ENCODE data around the gene ACOX1. TPM values are rescaled to one million over a fixed set of nuclear protein-coding genes. Genes with fewer than 3 reads are reported as not detected.

Gene ACOX1
- total RNA-seq, 2 donors from 2014 or later: 22.5 to 37.6 TPM

- TF ChIP-seq, protein P1, sequence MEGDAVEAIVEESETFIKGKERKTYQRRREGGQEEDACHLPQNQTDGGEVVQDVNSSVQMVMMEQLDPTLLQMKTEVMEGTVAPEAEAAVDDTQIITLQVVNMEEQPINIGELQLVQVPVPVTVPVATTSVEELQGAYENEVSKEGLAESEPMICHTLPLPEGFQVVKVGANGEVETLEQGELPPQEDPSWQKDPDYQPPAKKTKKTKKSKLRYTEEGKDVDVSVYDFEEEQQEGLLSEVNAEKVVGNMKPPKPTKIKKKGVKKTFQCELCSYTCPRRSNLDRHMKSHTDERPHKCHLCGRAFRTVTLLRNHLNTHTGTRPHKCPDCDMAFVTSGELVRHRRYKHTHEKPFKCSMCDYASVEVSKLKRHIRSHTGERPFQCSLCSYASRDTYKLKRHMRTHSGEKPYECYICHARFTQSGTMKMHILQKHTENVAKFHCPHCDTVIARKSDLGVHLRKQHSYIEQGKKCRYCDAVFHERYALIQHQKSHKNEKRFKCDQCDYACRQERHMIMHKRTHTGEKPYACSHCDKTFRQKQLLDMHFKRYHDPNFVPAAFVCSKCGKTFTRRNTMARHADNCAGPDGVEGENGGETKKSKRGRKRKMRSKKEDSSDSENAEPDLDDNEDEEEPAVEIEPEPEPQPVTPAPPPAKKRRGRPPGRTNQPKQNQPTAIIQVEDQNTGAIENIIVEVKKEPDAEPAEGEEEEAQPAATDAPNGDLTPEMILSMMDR (IDR thresholded peaks at IDR 0.05): no peak
- DNase-seq (ENCODE audit: low spot score) (no peak), ATAC-seq (ENCODE audit: insufficient number of reproducible peaks, low FRiP score, low read depth) (no peak)
- H3K27ac ChIP-seq: no peak overlapping the region
- H3K4me1 ChIP-seq (ENCODE audit: control insufficient read depth in 1 of 2, low read depth in 2 of 2): no peaks in the 10 kb centered on the region
- H3K4me3 ChIP-seq: no peak overlapping the region
- H3K9me3 ChIP-seq: no peaks in the 10 kb centered on the region
- H3K27me3 ChIP-seq (replicated peaks; ENCODE audit: insufficient read depth): no peaks in the 10 kb centered on the region
- H3K36me3 ChIP-seq: no peaks in the 10 kb centered on the region
Observed at GRCh38 chr17:75915268-75915667, 63.7 kb downstream of the ACOX1 start.

DNA sequence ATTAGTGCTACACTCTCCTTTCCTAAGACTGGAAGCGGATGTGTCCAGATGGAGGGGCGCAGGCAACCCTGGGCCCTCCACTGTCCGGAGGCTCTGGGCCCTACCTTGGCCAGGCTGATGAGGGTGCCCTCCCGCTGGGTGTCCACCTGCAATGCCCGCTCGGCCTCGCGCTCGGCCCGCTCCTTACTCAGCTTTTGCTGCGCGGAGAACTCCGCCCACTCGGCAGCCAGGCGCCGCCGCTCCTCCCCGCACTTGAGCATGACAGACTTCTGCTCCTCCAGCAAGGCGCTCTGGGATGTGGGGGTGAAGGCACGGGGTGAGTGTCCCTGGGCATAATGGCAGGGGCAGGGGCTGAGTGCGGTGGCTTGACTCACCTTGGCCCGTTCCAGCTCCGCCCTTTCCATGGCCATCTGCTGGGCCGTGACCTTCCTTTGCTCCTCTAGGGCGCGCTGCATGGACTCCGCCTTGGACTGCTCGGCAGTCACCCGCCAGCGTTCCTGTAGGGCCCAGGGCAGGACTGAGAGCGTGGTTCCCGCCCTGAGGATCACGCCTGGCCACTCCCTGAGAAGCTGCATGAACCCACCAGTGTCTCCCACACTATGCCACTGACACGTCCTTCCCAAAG is 64.2 kb downstream of the ACOX1 start:
- TF ChIP-seq, protein P1 (IDR thresholded peaks at IDR 0.05): no peak
- Histone ChIP-seq H3K9me3 (no peaks in the 10 kb centered on the region), H3K36me3 (no peaks in the 10 kb centered on the region), H3K4me3 (no peak overlapping the region), H3K4me1 (ENCODE audit: control insufficient read depth in 1 of 2, low read depth in 2 of 2) (no peaks in the 10 kb centered on the region), H3K27me3 (replicated peaks; ENCODE audit: insufficient read depth) (no peaks in the 10 kb centered on the region), H3K27ac (no peak overlapping the region)
- no peak for ATAC-seq (ENCODE audit: insufficient number of reproducible peaks, low FRiP score, low read depth)
- DNase-seq (ENCODE audit: low spot score): no peak

DNA sequence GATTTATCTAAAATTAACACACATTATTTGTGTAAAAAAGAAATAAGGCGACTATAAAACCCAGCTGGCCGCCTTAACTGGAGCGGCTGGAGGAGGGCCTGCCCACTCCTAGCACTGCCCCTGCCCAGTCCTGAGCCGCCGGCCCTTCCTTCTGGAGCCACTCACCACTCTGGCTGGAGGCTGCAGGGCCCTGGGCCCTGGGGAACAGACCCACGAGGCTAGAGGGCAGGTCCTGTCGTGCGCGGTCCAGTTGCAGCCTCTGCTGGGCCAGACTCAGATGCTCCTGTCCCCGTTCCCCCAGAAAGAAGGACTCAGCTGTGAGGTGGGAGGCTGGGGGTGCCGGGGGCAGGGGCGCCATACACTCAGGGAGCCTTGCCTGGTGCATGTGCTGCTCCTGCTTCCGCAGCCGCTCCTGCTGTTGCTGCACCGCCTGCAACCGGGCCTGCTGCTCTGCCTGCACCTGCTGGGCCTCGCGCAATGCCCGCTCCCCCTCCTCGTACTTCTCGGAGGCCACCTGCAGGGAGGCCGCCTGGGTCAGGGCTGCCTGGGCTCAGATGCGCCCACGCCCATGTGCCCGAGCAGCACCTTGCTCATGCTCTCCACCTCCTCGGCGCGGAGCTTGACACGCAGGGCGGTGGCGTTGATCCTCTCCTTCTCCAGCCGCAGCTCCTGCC is 65.3 kb downstream of the ACOX1 start:
- no peak overlapping the region for H3K27ac ChIP-seq
- H3K9me3 ChIP-seq: no peaks in the 10 kb centered on the region
- no peak for ATAC-seq (ENCODE audit: insufficient number of reproducible peaks, low FRiP score, low read depth)
- H3K4me1 ChIP-seq (ENCODE audit: control insufficient read depth in 1 of 2, low read depth in 2 of 2): no peaks in the 10 kb centered on the region
- H3K4me3 ChIP-seq: no peak overlapping the region
- no peaks in the 10 kb centered on the region for H3K27me3 ChIP-seq (replicated peaks; ENCODE audit: insufficient read depth)
- DNase-seq (ENCODE audit: low spot score): no peak
- no peaks in the 10 kb centered on the region for H3K36me3 ChIP-seq
- TF ChIP-seq, protein P1 (IDR thresholded peaks at IDR 0.05): no peak

DNA sequence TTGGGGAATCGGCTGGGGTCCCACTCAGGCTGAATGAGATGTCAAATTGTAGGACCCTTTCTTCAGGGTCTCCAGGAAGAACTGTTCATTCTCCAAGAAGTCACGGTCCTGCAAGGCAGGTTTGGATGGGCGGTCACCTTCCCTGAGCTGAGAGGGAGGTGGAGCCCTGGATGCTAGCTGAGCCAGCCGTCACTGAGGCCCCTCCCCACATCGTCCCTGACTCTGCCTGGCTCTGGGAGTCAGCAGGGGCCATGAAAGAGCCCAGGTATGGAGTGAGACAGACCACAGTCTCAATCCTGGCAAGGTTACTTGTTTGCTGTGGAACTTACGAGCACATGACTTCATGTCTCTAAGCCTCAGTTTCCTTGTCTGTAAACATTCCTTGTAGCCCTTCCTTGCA is 68.3 kb downstream of the ACOX1 start:
- Histone ChIP-seq H3K27ac (no peak overlapping the region), H3K4me1 (ENCODE audit: control insufficient read depth in 1 of 2, low read depth in 2 of 2) (no peaks in the 10 kb centered on the region), H3K27me3 (replicated peaks; ENCODE audit: insufficient read depth) (no peaks in the 10 kb centered on the region), H3K36me3 (no peaks in the 10 kb centered on the region), H3K4me3 (no peak overlapping the region), H3K9me3 (no peaks in the 10 kb centered on the region)
- DNase-seq (ENCODE audit: low spot score) (no peak), ATAC-seq (ENCODE audit: insufficient number of reproducible peaks, low FRiP score, low read depth) (no peak)
- TF ChIP-seq, protein P1 (IDR thresholded peaks at IDR 0.05): no peak

DNA sequence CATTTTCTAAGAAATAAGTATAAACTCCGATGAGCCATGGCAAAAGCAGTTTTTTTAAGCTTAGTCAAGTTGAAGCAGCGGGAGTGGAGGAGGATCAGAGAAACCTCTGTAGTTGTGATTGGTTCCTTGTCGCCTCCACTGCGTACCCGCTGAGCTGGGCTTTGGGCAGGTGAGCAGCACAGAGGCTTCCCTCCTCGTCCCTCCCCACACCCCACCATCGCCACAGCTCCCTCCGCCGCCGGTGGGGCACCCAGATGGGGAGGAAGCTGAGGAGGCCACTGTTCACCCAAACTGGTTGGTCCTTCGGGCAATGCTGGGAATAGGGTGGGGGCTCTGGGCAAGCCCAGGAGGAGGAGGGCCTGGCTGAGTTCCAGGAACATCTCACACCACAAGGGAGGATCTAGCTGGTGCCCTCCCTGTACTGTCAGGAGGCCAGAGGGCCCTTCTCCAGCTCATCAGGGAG is 69.1 kb downstream of the ACOX1 start:
- Histone ChIP-seq H3K27me3 (replicated peaks; ENCODE audit: insufficient read depth) (no peaks in the 10 kb centered on the region), H3K27ac (no peak overlapping the region), H3K4me3 (no peak overlapping the region), H3K4me1 (ENCODE audit: control insufficient read depth in 1 of 2, low read depth in 2 of 2) (no peaks in the 10 kb centered on the region), H3K9me3 (no peaks in the 10 kb centered on the region), H3K36me3 (no peaks in the 10 kb centered on the region)
- ATAC-seq (ENCODE audit: insufficient number of reproducible peaks, low FRiP score, low read depth) (no peak), DNase-seq (ENCODE audit: low spot score) (no peak)
- TF ChIP-seq, protein P1 (IDR thresholded peaks at IDR 0.05): no peak
